ENCODE results near the gene STK38L.
A peak's percentile ranks its signal among the peaks of the same experiment; 100 is the strongest.

STK38L gene

GRCh38 chr12:27271206-27271605, 27.1 kb downstream of the STK38L start:
- no peak for DNase-seq (ENCODE audit: low spot score)
- POLR2A ChIA-PET (ENCODE audit: low non-redundant PET): no interaction called here
- CTCF ChIA-PET: interaction anchor here (1.2 kb wide), 1 partner anchor 50 kb away, joined by 4 read pairs; no protein-coding TSS in a partner anchor
- no peak overlapping the region for H3K27ac ChIP-seq
- no peak for TF ChIP-seq CTCF (conservative IDR thresholded peaks at IDR 0.05; ENCODE audit: low read depth)

DNA sequence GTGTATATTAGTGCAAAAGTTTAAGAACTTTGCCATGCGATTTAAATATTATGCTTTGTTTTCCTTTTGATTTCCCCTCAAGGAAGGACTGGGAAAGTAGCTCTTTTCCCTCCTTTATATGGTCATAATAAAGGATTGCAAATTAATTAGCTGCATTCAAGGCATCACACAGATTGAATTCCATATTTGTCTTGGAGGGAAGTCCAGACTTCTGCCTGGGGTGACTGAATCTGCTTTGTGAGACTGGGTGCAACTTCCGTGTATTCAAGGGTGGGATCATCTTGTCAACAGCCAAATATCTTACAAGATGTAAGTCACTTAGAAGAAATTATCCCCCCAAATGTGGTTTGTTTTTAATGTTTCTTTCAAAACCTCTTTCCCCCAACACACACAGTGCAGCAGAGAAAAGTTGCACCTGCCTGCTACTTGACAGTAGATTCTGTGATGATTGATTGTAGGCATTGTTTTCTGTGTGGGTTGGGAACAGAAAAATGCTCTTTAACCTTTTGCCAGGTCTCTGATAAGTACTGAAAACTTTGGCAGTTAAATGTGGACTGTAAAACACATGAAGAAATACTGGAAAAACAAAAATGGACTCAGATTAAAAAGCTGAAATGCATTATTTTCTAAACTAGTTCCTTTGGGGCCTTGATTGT, 28.4 kb downstream of the STK38L start:
- no peak overlapping the region for H3K27ac ChIP-seq
- no peak for TF ChIP-seq CTCF (conservative IDR thresholded peaks at IDR 0.05; ENCODE audit: low read depth)
- ChIA-PET CTCF (interaction anchor here (0.6 to 0.9 kb wide), 2 partner anchors 21 to 937 kb away, joined by 3 read pairs; no protein-coding TSS in a partner anchor), POLR2A (ENCODE audit: low non-redundant PET) (no interaction called here)
- no peak for DNase-seq (ENCODE audit: low spot score)

DNA sequence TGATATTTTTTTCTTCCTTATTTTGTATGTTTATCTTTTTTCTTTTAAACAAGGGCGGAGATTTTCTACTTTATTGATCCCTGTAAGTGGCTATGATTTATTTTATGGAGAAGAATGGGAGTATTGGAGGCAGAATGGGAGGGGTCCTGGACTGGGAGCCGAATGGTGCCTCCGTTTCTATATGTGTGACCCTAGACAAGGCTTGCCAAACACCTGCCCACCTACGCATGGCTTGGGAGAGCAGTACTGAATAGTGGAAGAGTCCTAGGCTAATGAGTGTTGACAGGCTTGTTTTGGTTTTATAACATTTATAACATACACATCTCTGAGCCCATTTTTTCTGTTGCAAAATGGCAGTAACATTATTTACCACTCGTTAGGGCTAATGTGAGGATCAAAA, 29.0 kb downstream of the STK38L start:
- ChIA-PET CTCF (interaction anchor here (0.6 kb wide), 1 partner anchor 938 kb away, joined by 3 read pairs; no protein-coding TSS in a partner anchor), POLR2A (ENCODE audit: low non-redundant PET) (no interaction called here)
- TF ChIP-seq CTCF (conservative IDR thresholded peaks at IDR 0.05; ENCODE audit: low read depth): no peak
- H3K27ac ChIP-seq: no peak overlapping the region
- DNase-seq (ENCODE audit: low spot score): no peak

GRCh38 chr12:27274706-27275105, 30.6 kb downstream of the STK38L start:
- TF ChIP-seq CTCF (conservative IDR thresholded peaks at IDR 0.05; ENCODE audit: low read depth): no peak
- ChIA-PET CTCF (no interaction called here), POLR2A (ENCODE audit: low non-redundant PET) (no interaction called here)
- no peak for DNase-seq (ENCODE audit: low spot score)
- H3K27ac ChIP-seq: no peak overlapping the region

- ChIA-PET POLR2A (ENCODE audit: low non-redundant PET) (no interaction called here), CTCF (no interaction called here)
- TF ChIP-seq CTCF (conservative IDR thresholded peaks at IDR 0.05; ENCODE audit: low read depth): no peak
- DNase-seq (ENCODE audit: low spot score): no peak
- H3K27ac ChIP-seq: no peak overlapping the region
Observed at GRCh38 chr12:27276275-27276674, 32.2 kb downstream of the STK38L start.

DNA sequence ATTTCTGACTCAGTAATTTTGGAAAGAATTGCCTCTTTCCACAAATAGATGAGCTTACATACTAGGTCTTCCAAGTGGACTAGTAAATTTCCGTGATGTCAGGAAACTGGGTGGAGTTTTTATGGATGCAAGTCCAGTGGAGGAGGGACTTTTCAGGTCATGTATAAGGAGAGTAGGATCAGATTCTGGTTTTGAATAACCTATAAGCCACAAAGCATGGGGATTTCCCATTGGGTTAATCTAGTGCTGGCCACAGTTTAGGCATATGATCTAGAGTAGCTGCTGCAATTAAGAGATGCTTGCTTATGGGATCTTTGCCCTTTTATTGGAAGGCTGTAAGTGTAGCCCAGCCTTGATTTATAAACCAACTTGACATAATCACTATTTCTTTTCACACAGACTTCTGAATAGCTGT, 33.8 kb downstream of the STK38L start:
- CTCF ChIA-PET: interaction anchor here (1.1 kb wide), 1 partner anchor 29 kb away, joined by 3 read pairs; no protein-coding TSS in a partner anchor
- DNase-seq (ENCODE audit: low spot score): peak; percentile 3
- POLR2A ChIA-PET (ENCODE audit: low non-redundant PET): no interaction called here
- no peak for TF ChIP-seq CTCF (conservative IDR thresholded peaks at IDR 0.05; ENCODE audit: low read depth)
- H3K27ac ChIP-seq: no peak overlapping the region
